GM19238 (cell line): ENCODE results near the gene ADAMTSL1.

Experiments used
- DNase-seq: peaks from one replicate; pipeline ENCODE4 v3.0.0; 2011; ENCODE audit warnings: low spot score; ENCODE audit not compliant: insufficient read length

Gene ADAMTSL1

DNA sequence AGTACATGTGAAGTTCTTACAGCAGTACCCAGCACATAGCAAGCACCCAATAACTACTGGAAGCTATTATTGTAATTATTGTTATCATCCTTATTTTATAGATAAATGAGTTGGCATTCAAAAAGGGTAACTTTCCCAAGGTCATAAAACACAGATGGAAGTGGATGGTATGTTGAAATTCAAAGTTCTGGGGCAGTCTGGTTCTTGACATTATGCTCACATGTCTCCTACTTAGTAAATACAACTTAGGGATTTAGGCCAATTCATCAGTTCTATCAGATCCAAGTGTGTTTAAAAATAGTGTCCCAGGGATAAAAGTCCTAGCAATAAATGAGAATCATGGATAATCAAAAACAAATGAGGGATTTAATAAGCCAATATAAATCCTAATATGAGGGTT is 265.2 kb downstream of the ADAMTSL1 start:
- DNase-seq: no peak

DNA sequence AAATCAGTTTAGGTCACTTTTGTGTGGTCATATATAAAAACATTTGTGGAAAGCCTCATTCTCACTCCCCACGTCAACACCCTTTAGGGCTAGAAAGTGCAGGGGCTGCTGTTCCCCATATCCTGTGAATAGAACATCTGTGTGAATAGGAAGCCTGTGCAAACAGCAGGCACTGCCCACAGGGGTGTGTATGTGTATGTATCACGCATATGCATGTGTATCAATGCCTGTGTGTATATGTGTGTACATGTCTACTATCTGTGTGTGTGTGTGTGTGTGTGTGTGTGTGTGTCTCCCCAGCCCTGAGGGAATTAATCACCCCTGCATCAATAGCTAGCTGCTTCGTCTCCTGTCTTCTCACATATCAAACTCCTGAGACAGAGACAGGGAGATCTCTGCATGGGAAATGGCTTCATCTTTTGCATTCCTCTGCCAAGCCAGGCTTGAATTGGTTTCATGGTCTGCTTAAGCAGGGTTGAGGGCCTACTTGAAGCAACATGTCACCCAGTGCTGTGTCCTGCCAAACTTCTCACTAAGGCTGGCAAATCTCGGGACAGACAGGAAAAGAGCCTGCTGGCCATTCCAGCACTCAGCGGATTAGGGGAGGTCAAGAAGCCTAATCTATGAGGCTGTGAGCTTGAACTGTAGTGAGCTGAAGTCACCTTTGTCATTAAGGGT is 265.8 kb downstream of the ADAMTSL1 start:
- no peak for DNase-seq

DNA sequence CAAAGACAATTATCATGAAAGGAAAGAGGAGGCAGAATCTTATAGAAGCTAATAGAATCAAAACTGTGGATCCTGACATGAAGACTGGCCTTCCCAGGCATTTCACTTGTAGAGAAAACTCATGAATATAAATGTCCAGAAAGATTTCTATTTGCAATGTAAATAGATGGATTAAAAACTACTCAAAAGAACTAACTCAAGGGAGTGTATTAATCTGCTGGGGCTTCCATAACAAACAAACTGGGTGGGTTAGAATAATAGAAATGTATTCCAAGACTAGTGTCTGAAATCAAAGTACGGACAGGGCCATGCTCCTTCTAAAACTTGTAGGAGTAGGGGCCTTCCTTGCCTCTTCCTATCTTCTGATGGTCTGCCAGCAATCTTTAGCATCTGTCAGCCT is 267.4 kb downstream of the ADAMTSL1 start:
- DNase-seq: no peak

DNA sequence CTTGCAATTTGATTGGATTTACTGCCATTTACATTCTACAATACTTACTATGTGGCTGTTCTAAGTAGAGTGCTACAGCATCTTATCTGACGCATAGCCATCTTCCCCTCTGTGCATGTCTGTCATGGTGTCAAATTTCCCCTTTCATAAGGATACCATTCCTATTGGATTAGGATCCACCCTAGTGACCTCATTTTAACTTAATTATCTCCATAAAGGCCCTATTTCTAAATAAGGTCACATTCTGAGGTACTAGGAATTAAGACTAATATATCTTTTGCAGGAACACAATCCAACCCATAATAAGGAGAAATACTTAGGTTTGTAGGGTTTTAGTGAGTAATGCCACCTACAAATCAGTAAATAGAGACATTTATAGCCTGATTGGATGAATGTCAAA is 268.0 kb downstream of the ADAMTSL1 start:
- DNase-seq: no peak

DNA sequence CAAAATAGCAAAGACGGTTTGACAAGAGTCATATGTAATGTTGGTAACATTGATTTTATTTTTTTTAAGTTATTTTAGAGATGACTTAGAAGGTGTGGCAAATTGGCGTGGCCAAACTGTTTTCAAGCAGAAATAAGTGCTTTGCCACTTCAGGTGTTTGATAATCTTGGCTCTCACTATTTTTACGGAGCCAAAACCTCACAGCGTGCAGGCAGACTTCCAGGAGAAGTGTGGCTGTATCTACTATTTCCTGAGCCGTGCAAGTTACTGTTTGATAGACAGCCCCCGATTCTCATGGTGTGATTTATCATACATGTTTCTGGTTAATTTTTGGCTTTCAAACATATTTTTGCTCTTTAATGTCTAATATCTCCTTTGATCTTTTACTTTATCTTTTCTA is 269.5 kb downstream of the ADAMTSL1 start:
- no peak for DNase-seq

DNA sequence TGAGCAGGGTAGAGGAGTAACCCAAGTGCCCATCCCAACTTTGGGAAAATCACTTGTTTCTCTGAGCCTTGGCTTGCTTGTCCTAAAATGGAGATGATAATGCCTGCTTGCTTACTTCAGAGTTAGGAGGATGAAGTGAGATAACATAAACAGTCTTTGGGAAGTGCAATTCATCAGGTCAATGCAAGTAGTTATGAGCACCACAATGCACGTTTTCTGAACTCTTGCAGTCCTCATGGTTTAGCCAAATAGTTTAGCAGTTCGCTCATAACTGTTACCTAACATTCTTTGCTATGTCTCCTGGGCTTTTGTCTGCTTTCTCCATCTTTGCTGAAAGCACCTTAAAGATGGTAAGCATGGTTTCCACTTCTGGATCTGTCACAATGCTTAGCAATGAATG is 270.0 kb downstream of the ADAMTSL1 start:
- no peak for DNase-seq

DNA sequence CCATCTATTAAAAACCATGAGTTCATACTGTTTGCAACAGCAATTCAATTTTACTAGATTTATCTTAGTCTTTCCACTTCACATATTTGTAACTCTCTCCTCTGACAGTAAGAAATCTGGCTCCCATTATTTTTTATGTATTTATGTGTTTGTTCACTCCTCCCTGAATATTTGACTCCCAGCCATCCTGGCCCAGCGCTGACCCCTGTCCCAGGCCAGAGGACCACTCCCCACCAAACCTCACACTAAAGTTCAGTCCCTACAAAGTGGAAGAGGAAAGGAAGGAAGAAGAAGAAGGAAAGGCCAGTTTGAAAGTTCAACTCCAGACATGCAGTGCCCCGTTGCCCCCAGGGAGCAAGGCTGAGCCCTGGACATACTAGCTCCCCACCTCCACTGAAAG is 271.8 kb downstream of the ADAMTSL1 start:
- no peak for DNase-seq

DNA sequence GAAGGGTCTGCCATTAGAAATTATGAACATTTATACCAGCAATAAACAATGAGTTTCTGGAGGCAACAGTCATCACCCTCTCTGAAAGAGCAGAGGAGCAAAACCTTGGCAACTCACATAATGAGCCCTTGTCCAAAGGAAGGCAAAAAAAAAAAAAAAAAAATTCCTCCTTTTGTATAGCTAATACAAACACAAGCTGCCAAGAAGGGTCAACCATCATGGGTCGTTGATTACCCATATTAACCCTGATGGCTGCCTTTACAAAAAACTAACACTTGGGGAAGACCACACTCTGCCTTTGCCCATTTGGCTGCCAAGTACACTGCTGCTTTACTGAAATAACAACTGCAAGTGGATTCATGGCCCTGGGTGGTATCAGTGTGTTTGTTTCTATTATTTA is 272.7 kb downstream of the ADAMTSL1 start:
- no peak for DNase-seq

DNA sequence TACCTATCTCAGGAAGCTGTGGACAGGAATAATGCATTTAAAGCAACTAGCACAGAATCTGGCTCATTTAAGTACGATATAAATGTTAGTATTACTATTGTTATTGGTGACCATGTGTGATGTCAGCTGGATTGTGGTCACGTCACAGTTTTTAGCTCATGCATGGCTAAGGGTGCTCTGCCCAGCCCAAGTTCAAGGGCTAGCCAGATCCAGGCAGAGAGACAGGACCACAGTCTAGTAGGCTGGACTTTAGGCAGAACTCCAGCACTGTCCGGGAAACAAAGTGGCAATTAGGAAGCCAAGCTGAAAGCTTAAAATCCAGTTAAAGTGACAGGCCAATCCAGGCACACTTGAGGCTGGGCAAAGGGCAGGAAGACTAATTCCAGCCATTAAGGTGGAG is 273.6 kb downstream of the ADAMTSL1 start:
- no peak for DNase-seq

DNA sequence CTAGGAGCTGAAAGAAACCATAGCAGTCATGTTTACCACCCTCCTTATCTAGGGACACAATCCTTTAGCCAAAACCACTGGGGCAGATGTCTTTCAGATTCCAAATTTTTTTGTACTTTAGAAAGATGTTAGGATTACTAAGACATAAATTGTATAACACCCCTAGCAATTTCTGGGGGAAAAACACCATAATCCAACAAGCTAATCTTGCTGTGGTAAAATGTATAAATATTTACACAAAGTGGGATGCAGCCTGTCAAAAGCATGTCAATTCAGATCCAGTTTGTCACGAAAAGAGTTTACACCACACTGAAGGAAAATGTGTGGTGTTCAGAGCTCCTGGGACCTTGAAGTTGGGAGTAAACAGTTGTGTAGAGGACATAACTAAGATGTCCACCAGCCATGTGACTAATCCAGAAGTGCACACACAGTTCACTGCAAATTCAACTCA is 274.3 kb downstream of the ADAMTSL1 start:
- no peak for DNase-seq

DNA sequence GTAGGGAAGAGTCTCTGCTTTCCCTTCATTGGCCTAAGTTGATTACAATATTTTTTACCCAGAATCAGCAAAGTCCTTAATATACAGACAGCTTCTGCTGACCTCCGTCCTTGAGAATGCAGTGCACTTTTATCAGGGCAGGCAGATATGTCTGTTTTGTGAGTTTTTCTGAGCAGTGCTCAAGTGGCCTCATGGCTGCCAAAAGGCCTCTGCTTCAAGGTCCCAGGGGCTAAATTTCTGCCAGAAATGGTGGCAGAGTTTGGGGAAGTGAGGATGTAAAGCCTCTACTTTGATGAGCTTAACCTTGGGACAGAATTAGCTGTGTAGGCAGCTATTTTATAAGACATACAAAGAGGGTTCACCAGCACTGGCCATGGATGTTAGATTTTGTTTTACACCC is 275.8 kb downstream of the ADAMTSL1 start:
- no peak for DNase-seq

DNA sequence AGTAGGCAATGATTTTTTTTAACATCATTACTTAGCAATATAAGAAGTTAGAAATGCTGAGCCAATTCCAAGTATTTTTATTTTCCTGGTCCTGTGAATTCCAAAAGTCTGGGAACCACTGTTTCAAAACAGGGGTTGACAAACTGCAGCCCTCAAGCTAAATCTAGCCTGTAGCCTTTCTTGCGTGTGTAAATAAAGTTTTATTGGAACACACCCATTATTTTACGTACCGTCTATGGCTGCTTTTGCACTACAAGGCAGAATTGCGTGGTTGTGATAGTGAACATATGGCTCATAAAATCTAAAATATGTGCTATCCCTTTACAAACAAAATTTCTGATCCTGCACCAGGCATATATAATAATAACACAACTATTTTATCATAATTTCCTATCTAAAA is 280.0 kb downstream of the ADAMTSL1 start:
- no peak for DNase-seq

DNA sequence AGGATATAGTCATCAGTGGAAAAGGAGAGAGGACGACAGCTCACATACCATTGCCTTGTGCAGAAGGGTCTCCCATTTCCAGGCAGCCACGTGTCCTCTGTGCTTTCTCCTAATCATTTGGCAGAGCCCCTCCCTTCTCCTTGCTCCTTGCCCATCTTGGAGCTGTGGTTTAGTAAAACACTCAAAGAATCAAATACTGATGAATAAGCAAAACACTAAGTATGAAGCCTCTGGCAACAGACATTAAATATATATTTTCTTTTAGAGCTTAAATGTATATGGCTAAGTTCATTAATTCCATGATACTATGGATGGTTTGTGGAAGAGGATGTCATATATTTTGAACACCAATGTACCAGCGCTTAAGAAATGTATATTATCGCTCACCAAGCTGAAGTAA is 280.6 kb downstream of the ADAMTSL1 start:
- no peak for DNase-seq

DNA sequence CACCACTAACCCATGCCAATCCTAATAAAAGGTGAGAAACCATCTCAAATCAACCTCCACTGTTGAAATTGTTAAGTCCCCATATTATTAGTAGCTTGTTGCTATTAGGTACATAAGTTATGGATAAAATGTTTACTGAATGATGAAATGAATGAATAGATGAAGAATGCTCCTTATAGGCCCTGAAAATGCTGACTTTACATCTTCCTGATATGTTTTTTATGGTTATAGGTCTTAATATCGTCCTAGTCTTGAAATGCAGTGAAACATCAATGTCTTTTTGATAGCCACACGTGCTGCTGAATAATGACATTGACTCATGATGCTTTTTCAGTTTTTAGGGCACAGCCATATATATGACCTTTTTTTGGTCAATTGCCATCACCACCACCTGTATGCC is 281.3 kb downstream of the ADAMTSL1 start:
- no peak for DNase-seq

DNA sequence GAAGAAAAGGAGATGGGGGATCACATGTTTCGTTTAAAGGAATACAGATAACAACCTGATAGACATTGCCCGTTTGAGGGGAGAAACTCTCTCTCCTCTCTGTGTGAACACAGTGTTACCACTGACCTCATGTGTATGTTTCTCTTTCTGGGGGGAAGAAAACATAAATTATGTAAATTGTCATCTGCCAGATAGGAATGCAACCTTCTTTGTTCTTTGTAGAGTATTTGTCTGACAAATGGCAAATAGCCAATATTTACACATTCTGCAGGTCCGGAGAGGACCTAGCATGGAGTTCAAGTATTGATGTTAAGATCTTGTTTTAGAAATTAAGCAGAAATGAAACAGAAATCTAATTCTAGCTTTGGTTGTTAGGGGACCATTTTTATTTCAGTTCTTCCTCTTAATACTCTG is 282.8 kb downstream of the ADAMTSL1 start:
- DNase-seq: no peak

DNA sequence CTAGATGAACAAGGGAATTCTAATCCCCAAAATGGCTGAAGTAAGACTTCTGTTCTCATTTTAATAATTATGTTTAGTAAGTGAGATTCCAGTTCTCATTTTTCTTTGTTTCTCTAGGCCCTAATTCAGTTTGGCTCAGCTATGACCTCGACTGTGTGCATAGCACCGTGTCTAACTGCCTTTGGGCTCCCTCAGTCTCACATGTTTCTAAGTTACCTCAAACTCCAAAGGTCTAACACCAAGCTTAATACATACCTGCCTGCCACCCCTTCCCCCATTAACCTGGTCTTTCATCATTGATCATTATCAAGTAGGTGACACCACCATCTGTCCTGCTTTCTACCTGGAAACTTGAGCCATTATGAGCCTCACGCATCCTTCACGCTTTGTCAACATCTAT is 285.9 kb downstream of the ADAMTSL1 start:
- DNase-seq: no peak

DNA sequence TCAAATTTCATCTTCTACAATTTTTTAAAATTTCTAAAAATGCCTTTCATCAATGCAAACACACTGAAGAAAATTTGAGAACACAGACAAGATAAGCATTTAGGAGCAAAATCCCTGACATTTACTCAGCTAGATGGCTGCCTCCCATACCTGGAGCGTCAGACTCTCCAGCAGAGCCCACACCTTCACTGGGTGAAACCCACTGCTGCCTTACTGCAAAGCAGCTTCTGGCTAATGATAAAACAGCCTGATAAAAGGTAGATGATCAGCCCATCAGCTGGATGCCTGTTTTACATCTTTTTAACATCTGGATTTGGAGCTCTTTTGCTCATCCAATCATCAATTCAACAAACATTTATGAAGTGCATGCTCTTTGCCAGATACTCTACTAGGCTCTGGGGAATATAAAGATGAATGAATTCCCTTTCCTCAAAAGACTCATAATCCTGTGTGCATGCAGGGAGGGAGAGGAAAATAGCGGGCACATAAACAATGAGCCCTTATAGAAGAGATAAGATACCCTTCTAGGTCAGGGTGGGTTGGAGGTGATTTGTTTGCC is 287.9 kb downstream of the ADAMTSL1 start:
- DNase-seq: no peak

DNA sequence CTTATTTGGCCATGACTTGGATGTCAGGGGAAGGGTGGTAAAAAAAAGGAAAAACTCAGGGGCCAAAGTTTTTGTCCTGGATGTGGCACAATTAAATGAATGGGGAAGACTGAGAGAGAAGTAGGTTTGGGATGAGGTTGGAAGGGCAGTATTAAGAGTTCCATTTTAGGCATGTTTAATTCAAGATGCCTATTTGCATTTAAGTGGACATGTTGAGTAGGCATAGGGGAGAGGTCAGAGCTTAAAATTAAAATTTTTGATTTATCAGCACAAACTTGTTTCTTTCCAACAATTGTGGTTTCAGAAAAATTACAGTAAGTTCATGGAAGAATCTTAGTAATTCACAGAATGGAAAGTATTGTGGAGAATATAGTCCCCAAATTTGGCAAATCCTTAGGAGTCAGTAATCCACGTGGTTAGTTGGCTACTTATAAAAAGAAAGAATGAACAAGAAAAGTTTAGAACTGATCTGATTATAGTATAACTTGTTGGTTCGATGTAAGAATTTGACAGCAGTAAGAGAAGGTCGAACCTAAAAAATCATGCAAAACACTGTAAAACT is 293.1 kb downstream of the ADAMTSL1 start:
- DNase-seq: no peak

DNA sequence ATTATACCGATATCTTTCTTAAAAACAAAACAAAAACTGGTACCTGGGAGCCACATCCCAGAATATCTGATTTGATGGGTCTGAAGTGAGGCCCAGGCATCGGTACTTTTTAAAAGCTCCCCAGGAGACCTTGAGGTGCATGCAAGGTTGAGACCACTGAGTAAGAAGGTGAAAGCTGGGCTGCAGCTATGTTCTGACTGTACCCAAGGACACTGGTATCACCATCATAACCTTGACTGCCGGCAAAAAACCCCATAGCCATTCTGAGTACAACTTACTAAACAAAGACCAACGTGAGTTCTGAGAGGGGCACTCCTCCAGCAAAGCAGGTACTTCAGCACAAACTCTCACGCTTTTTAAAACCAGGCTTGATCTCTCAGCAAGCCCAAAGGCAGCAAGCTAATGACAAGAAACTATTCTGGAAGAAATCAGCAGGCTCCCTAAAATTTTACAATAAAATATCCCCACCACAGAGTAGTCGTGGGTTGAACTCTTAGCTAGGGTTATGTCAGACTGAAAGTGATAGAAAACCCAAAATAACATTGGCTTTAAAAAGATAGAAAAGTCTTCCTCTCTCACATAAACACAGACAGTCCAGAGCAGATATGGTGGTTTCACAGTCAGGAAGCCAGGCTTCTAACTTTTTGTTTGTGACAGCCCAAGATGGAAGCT is 295.1 kb downstream of the ADAMTSL1 start:
- no peak for DNase-seq

DNA sequence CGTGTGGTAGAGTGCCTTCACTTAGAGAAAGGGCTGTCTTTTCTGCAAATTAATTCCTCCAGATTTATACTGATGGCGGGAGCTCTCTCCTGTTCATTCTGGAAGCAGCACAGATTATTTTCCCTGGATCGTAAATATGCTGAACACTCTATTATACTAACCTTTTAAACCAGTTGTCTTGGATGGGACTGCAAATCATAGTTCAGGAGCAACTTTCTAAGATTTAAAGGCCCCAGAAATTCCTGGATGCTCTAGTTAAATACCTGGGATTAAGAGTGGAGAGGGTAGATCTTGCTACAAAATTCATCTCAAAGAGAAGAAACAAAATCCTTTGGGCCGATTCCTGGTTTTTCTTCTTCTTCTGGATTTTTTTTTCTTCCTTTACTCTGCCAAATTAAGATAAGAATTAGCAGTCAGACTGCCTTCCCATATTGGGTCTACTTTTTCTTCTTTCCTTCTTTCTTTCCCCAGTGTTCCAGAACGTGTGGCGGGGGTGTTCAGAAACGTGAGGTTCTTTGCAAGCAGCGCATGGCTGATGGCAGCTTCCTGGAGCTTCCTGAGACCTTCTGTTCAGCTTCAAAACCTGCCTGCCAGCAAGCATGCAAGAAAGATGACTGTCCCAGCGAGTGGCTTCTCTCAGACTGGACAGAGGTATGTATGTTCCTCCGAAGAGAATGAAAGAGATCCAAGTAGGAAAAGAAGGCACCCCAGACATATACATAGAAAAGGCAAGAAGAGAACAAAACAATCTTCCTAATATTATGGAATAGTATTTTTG is 296.4 kb downstream of the ADAMTSL1 start:
- no peak for DNase-seq

DNA sequence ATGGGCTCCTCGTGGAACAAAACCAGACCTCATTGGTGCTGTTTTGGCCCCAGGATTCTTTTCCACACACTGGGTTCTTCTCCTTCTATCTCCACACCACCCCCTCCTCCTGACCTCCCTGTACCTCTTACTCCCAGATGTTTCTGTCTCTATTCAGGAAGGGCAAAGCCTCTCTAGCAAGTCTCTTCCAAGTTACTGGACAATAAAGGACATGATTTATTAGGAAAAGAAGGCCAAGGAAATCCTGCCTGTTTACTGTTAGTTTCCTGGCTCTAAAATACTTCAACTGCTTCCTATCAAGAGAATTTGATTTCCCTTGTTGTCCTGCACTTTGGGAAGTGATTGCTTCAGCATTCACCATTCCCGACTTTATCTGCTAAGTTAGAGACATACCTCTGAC is 297.1 kb downstream of the ADAMTSL1 start:
- no peak for DNase-seq

DNA sequence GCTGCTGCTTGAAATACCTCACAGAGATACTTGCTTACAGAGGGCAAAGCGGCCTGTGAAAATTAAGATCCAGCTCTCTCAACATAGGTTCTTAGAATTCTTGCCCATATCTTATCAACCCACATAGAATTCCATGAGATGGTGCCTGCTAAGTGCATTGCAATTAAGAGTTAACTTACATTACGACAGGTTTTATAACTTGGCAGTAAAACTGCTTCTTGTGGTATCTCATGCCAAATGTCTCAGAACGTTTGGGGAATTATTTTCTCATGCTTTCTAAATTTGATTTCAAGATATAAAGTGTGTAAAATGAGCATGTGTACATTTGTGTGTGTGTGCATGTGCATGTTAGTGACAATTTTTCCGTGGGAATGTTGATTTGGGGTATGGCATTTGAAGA is 297.8 kb downstream of the ADAMTSL1 start:
- no peak for DNase-seq
